PC-3 (cell line): Measurements from ENCODE around the gene FBRS. TPM values are rescaled to one million over a fixed set of nuclear protein-coding genes. Genes with fewer than 3 reads are reported as not detected.
A peak's percentile ranks its signal among the peaks of the same experiment; 100 is the strongest.

Source experiments
- ATAC-seq: fragments of 200-7000 bp; cut with Tn5 transposase; 2 replicates; pipeline ENCODE4 v1.9.1; 2020; ENCODE audit warnings: mild to moderate bottlenecking, moderate library complexity
- BruUV-seq: library from RNA; stranded (reverse); fragments of 400-500 nt; replicated peaks from 2 replicates; lab custom pipeline; 2021; lab: Mats Ljungman, UMichigan
- CTCF ChIA-PET: fragments of 300-600 bp; sonication (Branson Sonifier 250); formaldehyde crosslinking; loops from one replicate; lab custom pipeline; 2022; ENCODE audit warnings: antibody characterized with exemption; lab: Charles Lee
- POLR2A ChIA-PET: fragments of 300-600 bp; sonication (Branson Sonifier 250); formaldehyde crosslinking; loops from one replicate; lab custom pipeline; 2022; ENCODE audit warnings: antibody characterized with exemption; ENCODE audit not compliant: unreplicated experiment; lab: Charles Lee
- DNase-seq: peaks from one replicate; pipeline ENCODE4 v3.0.0-alpha.2; 2015
- H2AFZ ChIP-seq: fragments of 300-600 bp; sonication (generic); 2 replicates; pipeline ENCODE4 v1.6.0; 2016; ENCODE audit warnings: antibody characterized with exemption, low read length
- H3F3A ChIP-seq: fragments of 300-600 bp; sonication (generic); one replicate; pipeline ENCODE4 v1.6.0; 2017; ENCODE audit warnings: antibody characterized with exemption, low read length, control low read depth, mild to moderate bottlenecking; ENCODE audit not compliant: unreplicated experiment
- H3K27ac ChIP-seq: fragments of 300-600 bp; sonication (generic); 2 replicates; pipeline ENCODE4 v1.5.1; 2016; ENCODE audit warnings: mild to moderate bottlenecking, low read length
- H3K27me3 ChIP-seq: fragments of 300-600 bp; sonication (generic); 2 replicates; pipeline ENCODE4 v1.6.1; 2016; ENCODE audit warnings: low read length, mixed read lengths
- H3K36me3 ChIP-seq: fragments of 300-600 bp; sonication (generic); 2 replicates; pipeline ENCODE4 v1.6.1; 2016; ENCODE audit warnings: low read depth, mixed run types, low read length, mixed read lengths
- H3K4me1 ChIP-seq: fragments of 300-600 bp; sonication (generic); 2 replicates; pipeline ENCODE4 v1.5.1; 2016; ENCODE audit warnings: low read length; ENCODE audit not compliant: insufficient read depth
- H3K4me2 ChIP-seq: fragments of 300-600 bp; sonication (generic); 2 replicates; pipeline ENCODE4 v1.6.0; 2016; ENCODE audit warnings: low read length
- H3K4me3 ChIP-seq: fragments of 300-600 bp; sonication (generic); 2 replicates; pipeline ENCODE4 v1.5.1; 2016; ENCODE audit warnings: mild to moderate bottlenecking, low read length, mixed read lengths
- H3K79me2 ChIP-seq: fragments of 300-600 bp; sonication (generic); 2 replicates; pipeline ENCODE4 v1.6.1; 2017; ENCODE audit warnings: low read length, mixed read lengths
- H3K9ac ChIP-seq: fragments of 300-600 bp; sonication (generic); 2 replicates; pipeline ENCODE4 v1.6.0; 2016; ENCODE audit warnings: mild to moderate bottlenecking, low read length
- H3K9me2 ChIP-seq: fragments of 300-600 bp; sonication (generic); replicated peaks from 2 replicates; pipeline ENCODE4 v1.6.1; 2016; ENCODE audit warnings: mixed run types, low read length, mixed read lengths
- H3K9me3 ChIP-seq: fragments of 300-600 bp; sonication (generic); 2 replicates; pipeline ENCODE4 v1.6.1; 2016; ENCODE audit warnings: low read length, mixed read lengths
- H4K20me1 ChIP-seq: fragments of 300-600 bp; sonication (generic); 2 replicates; pipeline ENCODE4 v1.6.1; 2016; ENCODE audit warnings: low read length, mixed read lengths
- EZH2 ChIP-seq: fragments of 300-600 bp; sonication (generic); IDR thresholded peaks from one replicate; pipeline ENCODE4 v1.6.1; 2017; ENCODE audit warnings: antibody characterized with exemption, mild to moderate bottlenecking, low read length; ENCODE audit not compliant: unreplicated experiment
- EZH2phosphoT487 ChIP-seq: fragments of 300-600 bp; sonication (generic); IDR thresholded peaks from 2 replicates; pipeline ENCODE4 v1.6.1; 2018; ENCODE audit warnings: mild to moderate bottlenecking, antibody characterized with exemption, low read length, borderline replicate concordance
- intact Hi-C: fragments of 100-400 bp; cut with micrococcal nuclease; formaldehyde crosslinking; loops from 2 replicates; pipeline ENCODE4 v1.9.0; 2023
- total RNA-seq: library from RNA; depleted of rRNA; stranded (reverse); fragments of >200 nt; gene quantifications from 2 replicates; pipeline ENCODE4 v1.2.3, GENCODE V29; 2014
- TF ChIP-seq, protein P1 (sequence below): fragments of 300-600 bp; sonication (generic); conservative IDR thresholded peaks from 2 replicates; pipeline ENCODE4 v1.5.1; 2017; ENCODE audit warnings: antibody characterized with exemption, low read depth, mild to moderate bottlenecking, low read length

FBRS gene
- total RNA-seq, 1 experiment from 2014 or later: 22.2 TPM

DNA sequence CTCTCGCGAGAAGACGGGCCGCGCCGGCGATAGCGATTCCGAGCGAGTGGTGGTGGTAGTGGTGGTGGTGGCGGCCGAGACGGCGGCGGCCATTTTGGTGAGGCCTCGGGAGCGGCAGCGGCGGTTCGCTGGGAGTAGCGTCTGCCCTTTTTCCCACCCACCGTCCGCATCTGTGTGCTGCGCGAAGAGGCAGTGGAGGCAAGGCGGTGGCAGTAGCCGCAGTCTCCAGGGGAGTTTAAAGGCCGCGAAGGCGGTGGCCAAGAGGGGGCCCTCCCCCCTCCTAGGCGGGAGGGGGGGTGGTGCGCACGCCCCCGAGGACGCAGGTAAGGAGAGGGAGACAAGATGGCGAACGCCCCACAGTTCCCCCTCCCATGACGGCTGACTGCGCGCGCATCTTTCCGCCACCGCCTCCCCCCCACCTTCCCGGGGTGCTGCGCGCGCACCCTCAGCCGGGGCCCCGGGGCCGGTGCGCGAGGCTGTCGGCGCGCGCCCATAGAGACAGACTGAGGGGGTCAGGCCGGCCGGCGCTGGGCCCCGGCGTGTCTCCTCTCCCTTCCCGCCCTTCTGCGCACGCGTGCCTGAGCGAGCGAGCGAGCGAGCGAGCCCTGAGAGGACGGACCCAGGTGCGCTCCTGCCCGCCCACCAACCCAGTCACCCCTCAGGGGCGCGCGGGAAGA lies 40.0 kb downstream of the FBRS start:
- Histone ChIP-seq H3K27ac (peak overlapping the region; percentile 99), H4K20me1 (0 out of 2 replicates have a peak, but pooled peaks cover 7% of the 10 kb centered on the region), H3K9me2 (no peaks in the 10 kb centered on the region), H3K36me3 (peaks cover 14% of the 10 kb centered on the region), H3K9me3 (no peaks in the 10 kb centered on the region), H3K4me1 (peaks cover 18% of the 10 kb centered on the region), H3F3A (no peaks in the 10 kb centered on the region), H3K79me2 (peaks cover 37% of the 10 kb centered on the region), H3K4me2 (peak overlapping the region; percentile 97), H2AFZ (peak overlapping the region; percentile 94), H3K27me3 (no peaks in the 10 kb centered on the region), H3K9ac (peak overlapping the region; percentile 100), H3K4me3 (peak overlapping the region; percentile 82)
- DNase-seq (peak; percentile 94), ATAC-seq (peak; percentile 68)
- intact Hi-C loops: loop anchor here (1.0 kb wide), 2 partner anchors 40 to 42 kb away; partner anchors contain the start of gene FBRS
- no peak for TF ChIP-seq EZH2phosphoT487
- TF ChIP-seq EZH2: no peak
- TF ChIP-seq, protein P1, sequence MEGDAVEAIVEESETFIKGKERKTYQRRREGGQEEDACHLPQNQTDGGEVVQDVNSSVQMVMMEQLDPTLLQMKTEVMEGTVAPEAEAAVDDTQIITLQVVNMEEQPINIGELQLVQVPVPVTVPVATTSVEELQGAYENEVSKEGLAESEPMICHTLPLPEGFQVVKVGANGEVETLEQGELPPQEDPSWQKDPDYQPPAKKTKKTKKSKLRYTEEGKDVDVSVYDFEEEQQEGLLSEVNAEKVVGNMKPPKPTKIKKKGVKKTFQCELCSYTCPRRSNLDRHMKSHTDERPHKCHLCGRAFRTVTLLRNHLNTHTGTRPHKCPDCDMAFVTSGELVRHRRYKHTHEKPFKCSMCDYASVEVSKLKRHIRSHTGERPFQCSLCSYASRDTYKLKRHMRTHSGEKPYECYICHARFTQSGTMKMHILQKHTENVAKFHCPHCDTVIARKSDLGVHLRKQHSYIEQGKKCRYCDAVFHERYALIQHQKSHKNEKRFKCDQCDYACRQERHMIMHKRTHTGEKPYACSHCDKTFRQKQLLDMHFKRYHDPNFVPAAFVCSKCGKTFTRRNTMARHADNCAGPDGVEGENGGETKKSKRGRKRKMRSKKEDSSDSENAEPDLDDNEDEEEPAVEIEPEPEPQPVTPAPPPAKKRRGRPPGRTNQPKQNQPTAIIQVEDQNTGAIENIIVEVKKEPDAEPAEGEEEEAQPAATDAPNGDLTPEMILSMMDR: no peak
- POLR2A ChIA-PET: no interaction called here
- CTCF ChIA-PET: interaction anchor here (0.6 kb wide), 1 partner anchor 203 kb away, joined by 11 read pairs; no protein-coding TSS in a partner anchor
- no TSS peak for BruUV-seq

DNA sequence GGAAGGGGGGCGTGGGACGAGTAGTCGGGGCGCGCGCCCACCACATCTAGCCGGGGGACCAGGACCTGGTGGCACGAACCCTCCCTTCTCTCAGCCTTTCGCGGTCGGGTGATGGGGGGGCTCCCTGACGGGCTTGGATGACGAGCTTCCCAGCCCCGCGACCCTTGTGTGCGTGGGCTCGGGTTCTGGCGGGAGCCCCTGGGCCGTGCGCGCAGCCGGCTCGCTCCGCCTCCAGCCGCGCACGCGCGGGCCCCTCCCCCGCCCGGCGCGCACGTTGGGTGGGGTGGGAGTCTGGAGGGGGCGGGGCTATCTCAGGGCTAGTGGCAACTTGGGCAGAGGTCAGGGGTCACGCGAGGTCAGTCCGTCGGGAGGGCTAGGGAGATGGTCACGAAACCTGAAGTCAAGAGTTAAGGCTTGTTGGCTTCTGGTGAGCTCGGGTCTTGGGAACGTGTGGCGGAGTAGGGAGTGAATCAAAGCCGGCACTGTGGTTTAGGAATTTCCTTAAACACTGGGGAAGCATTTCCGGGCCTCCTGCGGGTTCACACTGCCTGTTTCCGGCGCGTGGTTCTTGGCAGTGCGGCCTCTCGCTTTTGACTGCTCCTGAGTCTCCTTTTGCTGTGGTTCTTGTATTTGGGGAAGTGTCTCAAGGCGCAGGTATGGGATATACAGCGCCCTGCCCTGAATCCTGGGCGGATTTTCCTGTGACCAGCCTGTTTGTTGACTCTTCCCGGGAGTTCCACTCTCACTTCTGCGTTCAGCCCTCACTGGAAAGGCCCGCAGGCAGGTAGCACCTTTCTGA lies 40.8 kb downstream of the FBRS start, which contains the start of gene SRCAP:
TSS of gene SRCAP (plus strand) at position 356 of the 799 bp plus-strand sequence. CDS start 1,654 bp downstream, outside the sequence.
- Histone ChIP-seq H3K9ac (peak within 1 kb of the TSS; percentile 100), H3K9me2 (no peaks in the 10 kb centered on the region), H3K79me2 (peaks cover 37% of the 10 kb centered on the region), H3K27me3 (no peaks in the 10 kb centered on the region), H4K20me1 (0 out of 2 replicates have a peak, but pooled peaks cover 7% of the 10 kb centered on the region), H3K4me3 (peak within 1 kb of the TSS; percentile 82), H3K36me3 (peaks cover 17% of the 10 kb centered on the region), H2AFZ (peak within 1 kb of the TSS; percentile 94), H3K4me1 (peaks cover 18% of the 10 kb centered on the region), H3K27ac (peak within 1 kb of the TSS; percentile 99), H3K4me2 (peak within 1 kb of the TSS; percentile 97), H3K9me3 (no peaks in the 10 kb centered on the region), H3F3A (no peaks in the 10 kb centered on the region)
- ATAC-seq (peak; percentile 45), DNase-seq (peak; percentile 78)
- TSS peak; percentile 52 for BruUV-seq
- ChIA-PET POLR2A (no interaction called here), CTCF (no interaction called here)
- intact Hi-C loops: loop anchor here (1.0 kb wide), 2 partner anchors 41 kb away; partner anchors contain the start of gene FBRS
- TF ChIP-seq, protein P1: no peak
